Activated CD4-positive, alpha-beta T cell treated with anti-CD3 and anti-CD28 coated beads, Interleukin-2, Interleukin-6, amounts not matched to agents 100 ng/mL and 50 ng/mL, durations not matched to agents 16 hours and 8 hours (primary cell): ENCODE data around the gene TMED1.

Source experiments
- DNase-seq: peaks from one replicate; pipeline ENCODE4 v3.0.0-alpha.2; 2020

TMED1 gene

DNA sequence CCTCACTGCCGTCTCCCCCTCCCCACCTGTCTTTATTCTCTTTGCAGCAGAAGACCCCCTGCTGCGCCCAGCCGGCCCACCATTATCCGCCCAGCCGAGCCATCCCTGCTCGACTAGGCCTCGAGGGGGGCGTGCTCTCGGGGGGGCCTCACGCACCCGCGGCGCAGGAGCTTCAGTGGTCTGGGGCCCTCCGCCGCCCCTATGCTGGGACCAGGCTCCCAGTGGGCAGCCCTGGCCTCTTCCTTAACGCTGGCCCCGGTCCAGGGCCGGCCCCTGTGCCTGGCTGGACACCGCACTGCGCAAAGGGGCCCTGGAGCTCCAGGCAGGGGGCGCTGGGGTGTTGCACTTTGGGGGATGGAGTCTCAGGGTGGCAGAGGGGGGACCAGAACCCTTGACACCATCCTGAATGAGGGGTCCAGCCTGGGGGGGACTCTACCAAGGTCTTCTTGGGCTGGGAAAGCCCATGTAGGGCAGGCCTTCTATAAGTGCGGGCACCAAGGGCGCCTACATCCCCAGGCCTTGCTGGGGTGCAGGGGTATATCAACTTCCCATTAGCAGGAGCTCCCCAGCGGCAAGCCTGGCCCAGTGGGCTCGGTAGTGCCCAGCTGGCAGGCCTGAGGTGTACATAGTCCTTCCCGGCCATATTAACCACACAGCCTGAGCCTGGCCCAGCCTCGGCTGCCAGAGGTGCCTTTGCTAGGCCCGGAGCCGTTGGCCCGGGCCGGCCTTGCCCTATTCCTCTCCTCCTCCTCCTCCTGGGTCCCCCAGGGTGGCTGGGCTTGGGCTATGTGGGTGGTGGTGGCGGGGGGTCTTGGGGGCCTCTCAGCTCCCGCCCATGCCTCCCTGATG is 4.9 kb downstream of the TMED1 start:
- DNase-seq = no peak

DNA sequence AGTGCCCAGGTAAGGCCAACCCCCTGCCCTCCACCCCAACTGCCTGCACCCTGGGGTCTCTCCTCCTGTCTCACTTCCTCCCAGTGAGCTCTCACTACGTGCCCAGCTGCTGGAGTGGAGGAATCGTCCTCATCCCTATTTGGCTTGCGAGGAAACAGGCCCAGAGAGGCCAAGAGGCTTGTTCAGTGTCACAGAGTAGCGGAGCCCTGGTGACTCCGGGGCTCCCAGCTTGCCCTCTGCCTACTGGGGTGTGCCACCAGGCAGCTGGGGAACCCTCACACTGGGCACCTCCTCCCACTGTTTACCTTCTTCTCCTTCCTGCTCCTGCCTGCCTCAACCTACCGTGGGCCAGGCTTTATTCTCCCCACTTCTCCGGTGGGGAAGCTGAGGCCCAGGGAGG is 5.6 kb downstream of the TMED1 start:
- DNase-seq = no peak

DNA sequence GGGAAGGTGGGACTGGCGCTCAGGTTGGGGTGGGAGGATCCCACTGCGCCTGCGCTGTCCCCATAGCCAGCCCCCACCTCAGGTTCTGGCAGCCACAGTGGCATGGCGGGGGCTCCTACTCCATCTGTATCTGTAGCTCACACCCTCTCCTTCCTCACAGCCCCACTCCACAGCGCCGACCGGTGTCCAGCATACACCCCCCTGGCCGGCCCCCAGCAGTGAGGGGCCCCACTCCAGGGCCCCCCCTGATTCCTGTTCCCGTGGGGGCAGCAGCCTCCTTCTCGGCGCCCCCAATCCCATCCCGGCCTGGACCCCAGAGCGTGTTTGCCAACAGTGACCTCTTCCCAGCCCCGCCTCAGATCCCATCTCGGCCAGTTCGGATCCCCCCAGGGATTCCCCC is 6.0 kb downstream of the TMED1 start:
- no peak for DNase-seq

DNA sequence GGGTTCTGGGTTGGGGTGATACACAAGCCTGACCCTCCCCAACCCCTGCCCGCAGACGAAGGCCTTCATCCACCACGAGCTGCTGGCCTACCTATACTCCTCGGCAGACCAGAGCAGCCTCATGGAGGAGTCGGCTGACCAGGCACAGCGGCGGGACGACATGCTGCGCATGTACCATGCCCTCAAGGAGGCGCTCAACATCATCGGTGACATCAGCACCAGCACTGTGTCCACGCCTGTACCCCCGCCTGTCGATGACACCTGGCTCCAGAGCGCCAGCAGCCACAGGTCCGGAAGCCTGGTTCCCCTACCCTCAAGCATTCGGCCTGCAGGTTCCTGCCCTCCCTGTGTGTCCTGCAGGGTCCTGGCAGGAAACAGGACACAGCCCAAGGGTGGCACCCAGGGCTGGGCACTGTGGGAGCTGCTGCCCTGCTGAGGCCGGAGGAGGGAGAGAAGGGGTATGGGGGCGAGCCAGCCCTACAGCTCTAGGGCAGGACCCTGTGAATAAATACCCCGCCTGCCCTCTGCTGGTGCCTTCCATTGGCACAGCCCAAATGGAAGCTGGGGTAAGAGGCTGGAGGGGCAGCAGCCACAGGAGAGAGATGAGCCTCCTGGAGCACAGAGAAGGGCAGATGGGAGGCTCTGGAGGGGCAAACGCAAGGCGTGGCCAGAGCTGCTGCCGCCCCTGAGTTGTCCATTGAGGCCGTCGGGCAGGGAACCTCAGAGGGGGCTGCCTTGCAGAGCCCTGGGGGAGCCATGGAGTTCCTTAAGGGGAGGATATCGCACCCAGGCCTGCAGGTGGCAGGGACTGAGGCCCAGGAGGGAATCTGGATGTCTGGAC is 6.8 kb downstream of the TMED1 start:
- DNase-seq = no peak

DNA sequence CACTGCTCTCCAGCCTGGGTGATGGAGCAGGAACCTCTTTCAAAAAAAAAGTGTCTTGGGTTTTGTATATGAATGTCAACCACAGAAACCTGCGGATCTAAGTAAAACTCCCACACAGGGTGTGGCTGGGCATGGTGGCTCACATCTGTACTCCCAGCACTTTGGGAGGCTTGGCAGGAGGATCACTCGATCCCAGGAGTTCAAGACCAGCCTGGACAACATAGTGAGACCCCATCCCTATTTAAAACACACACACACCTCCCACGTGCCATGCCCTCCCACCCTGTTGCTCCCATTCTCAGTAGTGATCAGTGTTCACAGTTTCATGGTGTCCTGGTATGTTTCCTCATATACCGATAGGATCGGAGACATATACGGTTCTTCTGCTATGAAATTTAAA is 9.2 kb downstream of the TMED1 start:
- no peak for DNase-seq

DNA sequence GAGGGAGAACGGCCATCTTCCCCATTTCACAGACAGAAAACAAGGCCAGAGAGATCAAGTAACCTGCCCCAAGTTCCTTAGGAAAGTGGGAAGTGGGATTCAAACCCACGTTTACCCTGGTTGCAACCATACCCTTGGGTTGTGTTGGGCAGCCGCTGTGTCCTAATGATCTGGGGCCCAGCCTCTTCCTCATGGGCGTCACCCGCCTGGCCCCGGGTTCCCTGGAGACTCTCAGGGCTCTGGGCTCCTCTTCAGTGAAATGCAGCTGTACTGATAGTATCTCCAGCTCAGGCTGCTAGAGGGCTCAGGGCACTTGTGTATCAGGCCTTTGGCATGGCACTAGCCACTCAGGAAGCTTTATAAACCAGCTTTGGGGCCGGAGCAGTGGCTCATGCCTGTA is 9.8 kb downstream of the TMED1 start:
- no peak for DNase-seq

DNA sequence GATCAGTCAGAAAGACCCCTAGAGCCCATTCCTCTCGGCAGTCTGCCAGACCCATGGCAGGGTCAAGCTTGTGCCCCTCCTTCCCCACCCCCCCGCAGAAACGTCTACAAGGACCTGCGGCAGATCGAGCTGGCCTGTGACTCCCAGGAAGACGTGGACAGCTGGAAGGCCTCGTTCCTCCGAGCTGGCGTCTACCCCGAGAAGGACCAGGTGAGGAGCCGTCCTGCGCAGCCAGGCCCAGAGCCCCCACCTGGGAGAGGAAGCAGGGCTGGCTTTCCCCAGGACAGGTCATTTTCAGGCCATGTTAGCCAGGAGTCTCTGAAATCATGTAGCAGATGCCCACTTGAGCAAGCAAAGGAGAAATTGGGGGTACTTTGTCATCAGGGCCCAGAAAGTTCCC is 12.3 kb downstream of the TMED1 start:
- DNase-seq = no peak

DNA sequence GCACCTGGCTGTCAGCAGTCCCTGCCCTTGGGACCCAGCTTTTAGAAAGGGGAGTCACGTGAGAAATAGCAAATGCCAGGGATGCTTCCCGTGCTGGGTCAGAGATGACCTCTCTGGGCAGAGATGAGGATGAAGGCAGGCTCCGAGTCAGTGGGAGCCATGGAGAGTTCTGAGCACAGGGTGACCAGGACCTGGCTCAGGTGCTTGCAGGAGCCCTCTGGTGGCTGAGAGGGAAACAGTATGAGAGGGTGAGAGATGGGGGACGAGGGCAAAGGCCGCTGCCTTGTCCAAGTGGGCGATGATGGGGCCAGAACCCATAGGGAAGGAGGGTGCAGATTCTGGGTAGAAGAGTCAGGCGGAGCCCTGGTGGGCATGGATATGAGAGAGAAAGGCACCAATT is 15.8 kb downstream of the TMED1 start:
- DNase-seq = no peak

DNA sequence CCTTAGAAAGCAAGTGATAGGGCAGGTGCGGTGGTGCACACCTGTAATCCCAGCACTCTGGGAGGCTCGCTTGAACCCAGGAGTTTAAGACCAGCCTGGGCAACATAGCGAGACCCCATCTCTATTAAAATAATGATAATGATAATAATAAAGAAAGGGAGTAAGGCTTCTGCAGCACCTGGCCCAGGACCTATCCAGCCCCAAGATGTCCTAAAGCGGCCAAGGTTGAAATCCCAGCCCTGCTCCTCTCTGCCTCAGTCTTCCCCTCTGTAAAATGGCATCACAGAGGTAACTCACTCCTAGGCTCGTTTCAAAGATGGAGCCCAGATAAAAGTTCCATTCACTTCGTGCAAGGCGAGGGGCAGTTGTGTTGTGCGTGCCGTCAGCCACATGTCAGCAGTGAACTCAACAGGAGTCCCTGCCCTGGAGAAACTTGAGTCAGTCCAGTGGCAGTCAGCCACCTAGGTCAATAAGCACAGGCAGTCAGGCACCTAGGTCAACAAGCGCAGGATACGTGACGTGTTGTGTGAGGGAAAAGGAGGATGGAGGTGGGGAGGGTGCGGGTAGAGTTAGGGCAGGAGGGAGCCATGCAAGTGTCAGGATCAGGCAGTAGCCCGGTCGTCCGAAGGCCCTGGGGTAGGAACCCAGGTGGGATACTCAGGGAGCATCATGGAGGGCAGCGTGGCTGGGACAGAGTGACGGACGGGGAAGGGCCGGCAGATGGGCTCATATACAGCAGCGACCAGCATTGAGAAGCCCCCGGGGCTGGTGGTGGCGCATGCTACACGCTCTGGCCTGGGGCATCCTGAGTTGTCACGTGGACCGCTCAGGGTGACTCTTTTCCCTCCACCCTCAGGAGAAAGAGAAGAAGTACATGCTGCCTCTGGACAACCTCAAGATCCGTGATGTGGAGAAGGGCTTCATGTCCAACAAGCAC is 16.6 kb downstream of the TMED1 start:
- DNase-seq = no peak

DNA sequence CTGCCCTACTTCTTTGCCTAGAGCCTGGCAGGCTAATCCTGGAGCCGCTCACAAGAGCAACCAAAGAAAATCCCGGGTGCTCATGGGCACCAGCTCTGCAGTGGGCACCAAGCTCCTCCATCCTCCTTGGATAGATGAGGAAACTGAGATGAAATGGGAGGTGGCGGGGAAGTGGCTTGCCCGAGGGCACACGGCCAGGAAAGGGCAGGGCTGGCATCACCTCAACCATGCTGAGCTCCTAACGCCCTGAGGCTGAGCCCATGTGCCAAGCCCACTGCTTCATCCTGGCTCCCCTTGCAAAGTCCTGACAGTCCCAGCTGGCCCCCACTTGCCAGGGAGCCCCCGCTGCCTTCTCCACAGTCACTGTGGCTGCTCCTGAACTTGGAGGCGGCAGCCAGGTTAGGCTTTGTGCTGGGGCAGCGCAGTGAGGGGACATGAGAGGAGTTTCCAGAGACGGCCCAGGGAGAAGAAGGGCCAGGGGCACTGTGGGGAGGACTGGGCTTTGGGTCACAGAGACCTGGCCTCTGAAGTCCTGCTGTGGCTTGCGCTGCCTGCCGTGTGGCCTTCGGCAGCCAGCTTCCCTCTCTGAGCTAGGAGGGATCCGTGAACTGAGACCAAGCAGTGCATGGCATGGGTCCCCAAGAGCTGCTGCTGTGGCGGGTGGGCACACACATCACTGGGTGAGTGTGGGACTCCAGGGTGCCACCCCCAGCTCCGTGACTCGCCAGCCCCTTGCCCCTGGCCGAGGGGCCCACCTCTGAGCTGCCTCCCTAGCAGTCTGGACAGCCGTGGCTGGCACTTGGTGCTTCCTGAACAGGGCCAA is 17.5 kb downstream of the TMED1 start:
- DNase-seq = no peak

DNA sequence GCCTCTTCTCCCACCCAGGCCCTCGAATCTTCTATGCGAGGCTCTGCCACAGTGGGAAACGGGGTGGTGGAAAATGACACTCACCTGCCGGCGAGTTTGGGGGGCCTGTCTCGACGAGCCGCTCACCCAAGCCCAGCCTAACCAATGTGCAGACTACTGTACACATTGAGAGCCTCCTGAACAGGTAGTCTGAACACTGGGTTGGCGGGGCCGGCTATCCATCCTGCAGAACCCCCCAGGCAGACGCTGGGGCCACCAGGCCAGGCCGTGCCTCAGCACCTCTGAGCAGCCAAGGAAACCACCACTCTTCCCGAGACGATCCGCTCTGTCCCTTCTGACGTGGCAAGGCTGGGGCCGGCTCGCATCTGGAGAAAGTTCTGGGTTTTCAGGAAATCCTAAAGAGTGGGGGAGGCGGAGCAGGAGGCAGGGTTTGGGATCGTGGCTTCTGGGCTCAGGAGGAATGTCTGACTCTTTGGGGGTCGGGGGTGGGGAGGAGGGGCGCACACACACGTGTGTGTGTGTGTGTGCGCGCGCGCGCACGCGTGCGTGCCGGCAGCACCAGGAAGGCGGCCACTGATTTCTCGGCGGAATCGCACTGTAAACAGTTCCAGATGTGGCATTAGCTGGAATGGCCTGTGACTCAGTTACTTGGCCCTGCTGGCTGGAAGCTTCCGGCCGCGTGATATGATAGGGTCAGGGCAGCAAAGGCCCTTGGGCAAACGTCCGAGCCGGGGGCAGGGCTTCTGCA is 18.5 kb downstream of the TMED1 start:
- DNase-seq = no peak

DNA sequence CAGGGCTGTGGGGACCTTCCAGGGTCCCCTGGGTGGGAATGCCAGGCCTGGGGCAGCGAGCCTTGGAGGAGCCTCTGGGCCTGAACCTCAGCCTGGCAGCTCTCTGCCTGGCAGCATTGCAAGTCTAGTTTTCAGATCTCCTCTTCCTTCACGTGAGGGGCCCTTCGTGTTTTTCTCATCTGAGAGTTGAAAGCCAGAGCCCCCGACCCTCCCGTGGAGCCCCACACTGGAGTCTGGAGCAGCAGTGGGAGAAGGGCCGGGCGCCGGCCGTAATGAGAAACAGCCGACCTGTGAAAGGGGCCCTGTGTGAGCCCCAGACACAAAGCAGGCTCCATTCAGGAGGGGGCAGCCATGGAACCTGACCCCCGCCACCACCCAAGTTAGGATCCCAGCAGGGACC is 19.3 kb downstream of the TMED1 start:
- DNase-seq = no peak

DNA sequence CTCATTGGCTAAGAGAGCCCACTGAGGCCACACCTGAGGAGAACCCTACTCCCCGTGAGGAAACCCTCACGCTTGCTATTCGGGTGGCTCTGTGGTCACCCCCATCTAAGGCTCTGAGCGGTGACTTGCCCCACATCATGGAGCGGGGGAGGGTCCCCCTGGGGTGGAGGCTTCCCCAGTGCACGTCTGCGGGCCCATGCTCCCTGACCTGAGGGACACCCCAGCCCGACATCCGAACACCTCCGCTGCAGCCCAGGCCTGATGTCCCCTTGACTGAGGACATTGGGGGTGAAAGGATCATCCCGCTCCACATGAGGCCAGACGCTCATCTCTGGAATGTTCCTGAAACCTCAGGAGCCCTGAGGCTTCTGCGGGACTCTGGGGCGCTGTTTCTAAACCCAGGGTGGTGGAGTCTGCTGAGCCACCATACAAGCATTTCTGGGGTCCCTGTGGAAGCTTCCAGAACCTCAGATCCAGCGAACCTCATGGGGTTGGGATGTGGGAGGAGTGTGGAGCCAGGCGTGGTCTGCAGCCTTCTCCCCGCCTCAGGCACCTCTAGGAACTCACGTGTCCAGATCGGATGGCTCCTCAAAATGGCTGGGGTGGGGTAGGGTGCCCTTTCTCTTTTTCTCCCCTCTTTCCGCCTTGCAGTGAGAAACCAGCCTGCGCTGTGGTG is 19.9 kb downstream of the TMED1 start:
- DNase-seq = no peak

DNA sequence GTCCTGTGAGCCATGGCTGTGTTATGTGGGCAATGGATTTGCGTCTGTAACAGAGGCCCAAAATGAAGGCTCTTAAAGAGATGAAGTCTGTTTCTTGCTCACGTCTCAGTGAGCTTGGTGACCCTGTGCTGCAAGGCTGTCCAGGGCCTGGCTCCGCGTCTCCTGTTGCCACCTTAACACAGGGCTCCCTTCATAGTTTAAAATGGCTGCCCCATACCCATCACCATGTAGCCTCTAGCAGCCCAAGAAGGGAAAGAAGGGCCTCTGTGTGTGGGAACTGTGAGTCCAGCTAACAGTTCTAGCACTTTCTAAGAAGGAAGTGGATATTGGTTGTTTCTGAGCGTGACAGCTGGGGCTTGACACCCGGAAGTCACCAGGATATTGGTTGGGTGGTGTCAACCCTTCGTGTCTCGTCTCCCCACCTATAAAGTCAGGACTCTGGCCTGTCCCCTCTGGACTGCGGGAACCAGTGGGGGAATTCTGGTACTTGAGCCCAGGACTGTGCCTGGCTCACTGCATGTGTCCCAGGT is 20.9 kb downstream of the TMED1 start:
- DNase-seq = no peak

DNA sequence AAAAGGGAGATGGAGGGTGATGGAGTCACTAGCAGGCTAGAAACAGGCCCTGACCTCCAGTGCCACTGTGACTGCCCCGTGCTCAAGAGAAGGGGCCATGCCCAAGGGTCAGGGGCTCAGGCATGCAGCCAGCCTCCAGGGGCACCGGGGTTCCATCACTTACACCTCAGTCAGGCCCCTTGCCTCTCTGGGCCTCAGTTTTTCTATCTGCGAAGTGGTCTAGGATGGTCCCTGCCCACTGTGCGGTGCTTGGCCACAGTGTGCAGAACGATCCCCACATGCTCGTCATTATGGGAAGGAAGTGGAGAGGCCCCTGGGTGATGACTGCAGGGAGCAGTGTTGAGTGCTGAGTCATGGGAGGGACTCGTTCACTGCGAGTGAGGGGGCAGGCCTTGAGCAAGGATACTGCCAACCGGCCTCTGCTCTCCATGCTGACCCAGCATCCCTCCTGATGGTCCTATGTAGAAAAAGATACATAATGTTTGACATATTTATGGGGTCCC is 23.1 kb downstream of the TMED1 start:
- DNase-seq = peak; percentile 84

DNA sequence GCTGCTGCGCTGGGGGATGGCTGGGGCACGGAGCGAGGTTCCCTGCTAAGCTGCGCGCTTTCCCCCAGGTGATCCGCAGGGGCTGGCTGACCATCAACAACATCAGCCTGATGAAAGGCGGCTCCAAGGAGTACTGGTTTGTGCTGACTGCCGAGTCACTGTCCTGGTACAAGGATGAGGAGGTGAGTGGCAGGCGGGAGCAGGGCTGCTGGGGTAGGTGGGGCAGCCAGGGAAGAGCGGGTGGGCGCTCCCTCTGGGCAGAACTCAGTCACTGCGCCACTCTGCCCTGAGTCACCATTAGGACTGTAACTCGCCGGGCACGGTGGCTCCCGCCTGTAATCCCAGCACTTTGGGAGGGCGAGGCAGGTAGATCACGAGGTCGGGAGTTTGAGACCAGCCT is 23.8 kb downstream of the TMED1 start:
- no peak for DNase-seq

DNA sequence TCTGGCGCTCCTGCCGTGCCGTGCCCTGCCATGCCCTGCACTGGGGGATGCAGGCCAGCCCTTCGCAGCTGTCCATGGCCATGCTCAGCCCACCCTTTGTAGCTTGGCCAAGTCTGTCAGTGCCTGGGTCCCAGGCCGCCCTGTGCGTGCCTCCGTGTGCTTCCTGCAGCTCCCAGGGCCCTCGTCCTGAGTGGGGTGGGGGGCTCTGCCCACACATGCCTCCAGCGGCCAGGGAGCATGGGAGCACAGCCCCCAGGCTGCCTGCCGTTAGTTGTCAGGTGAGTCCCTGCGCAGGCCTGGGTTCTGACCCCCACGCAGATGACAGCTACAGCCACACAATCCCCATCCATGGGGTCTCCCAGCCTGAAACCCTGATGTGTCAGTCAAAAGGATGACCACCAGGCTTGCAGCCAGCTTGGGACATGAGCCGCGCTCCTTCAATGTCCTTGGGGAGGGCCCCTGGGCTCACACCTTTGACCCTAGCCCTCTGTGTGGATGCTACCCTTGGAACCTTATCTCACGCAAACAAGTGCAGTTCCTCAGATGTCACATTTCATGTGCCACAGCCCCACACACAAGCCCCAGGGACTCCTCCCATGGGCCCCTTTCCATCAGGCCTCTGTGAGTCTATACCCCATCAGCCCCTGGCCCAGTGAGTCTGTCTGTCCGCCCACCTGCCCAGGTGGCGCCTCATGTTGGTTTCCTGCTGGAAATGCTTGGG is 24.5 kb downstream of the TMED1 start:
- no peak for DNase-seq

DNA sequence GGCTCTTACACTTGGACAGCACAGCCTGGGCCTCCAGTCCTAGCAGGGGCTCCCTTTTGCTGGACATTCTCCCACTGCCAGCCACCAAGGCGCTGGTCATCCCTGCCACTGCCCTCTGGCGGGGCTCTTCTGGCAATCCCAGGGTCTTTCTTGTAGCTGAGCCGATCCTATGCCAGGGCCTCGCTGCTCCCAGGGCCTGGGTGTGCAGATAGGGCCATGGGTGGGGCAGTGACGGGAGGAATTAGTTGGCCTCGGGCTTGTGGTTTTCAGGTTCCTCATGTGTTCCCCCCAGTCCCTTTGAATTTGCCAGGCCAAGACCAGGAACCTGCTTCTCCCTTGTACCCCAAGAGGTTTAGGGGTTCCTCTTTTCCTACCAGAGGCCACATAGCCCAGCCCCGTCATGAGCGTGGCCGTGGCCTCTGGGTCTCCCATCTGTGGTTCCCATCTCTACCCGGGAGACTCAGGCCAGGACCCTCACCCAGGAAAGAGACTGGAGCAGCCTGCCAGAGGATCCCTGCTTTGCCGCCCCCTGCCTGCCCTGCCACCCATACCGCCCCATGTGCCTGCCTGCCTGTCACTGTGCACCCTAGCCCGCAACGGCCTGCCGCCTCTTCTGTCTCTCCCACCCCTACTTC is 26.2 kb downstream of the TMED1 start:
- no peak for DNase-seq
